AG04450 (cell line): ENCODE measurements around the gene CDC42. TPM values are rescaled to one million over a fixed set of nuclear protein-coding genes. Genes with fewer than 3 reads are reported as not detected.

Experiments used
- CTCF ChIA-PET: fragments of 300-600, 350-600 bp; formaldehyde crosslinking; extraction: SDS; loops from one replicate; lab custom pipeline; 2022; ENCODE audit warnings: antibody characterized with exemption, inconsistent platforms; lab: Charles Lee
- POLR2A ChIA-PET: fragments of 350-600 bp; formaldehyde crosslinking; extraction: SDS; loops from one replicate; lab custom pipeline; 2021; ENCODE audit warnings: antibody characterized with exemption, inconsistent platforms; lab: Yijun Ruan, JAX
- DNase-seq: peaks from one replicate; pipeline ENCODE4 v3.0.0-alpha.2; 2011; ENCODE audit warnings: low read depth, low spot score
- H3K27ac ChIP-seq: one replicate; pipeline ENCODE4 v1.5.1; 2012; ENCODE audit warnings: low read depth, low read length, control low read depth
- H3K27me3 ChIP-seq: one replicate; pipeline ENCODE4 v1.6.0; 2012; ENCODE audit warnings: low read length; ENCODE audit not compliant: control insufficient read depth, insufficient read depth
- H3K4me3 ChIP-seq: 2 replicates; pipeline ENCODE4 v1.5.1; 2011; ENCODE audit warnings: mild to moderate bottlenecking, low read depth, low read length, control low read depth
- H3K9me3 ChIP-seq: 2 replicates; pipeline ENCODE4 v1.5.1; 2012; ENCODE audit warnings: low read length; ENCODE audit not compliant: control insufficient read depth, insufficient read depth
- polyA plus RNA-seq: library from polyadenylated mRNA; depleted of rRNA; stranded (reverse); fragments of >200 nt; gene quantifications from 2 replicates; pipeline ENCODE4 v1.2.3, GENCODE V29; 2011
- TF ChIP-seq, protein P1 (sequence below): IDR thresholded peaks from 2 replicates; pipeline ENCODE4 v1.5.1; 2011; ENCODE audit warnings: low read depth, low read length, control low read depth, inconsistent platforms

CDC42 gene
- polyA plus RNA-seq, 1 experiment = 400 TPM

DNA sequence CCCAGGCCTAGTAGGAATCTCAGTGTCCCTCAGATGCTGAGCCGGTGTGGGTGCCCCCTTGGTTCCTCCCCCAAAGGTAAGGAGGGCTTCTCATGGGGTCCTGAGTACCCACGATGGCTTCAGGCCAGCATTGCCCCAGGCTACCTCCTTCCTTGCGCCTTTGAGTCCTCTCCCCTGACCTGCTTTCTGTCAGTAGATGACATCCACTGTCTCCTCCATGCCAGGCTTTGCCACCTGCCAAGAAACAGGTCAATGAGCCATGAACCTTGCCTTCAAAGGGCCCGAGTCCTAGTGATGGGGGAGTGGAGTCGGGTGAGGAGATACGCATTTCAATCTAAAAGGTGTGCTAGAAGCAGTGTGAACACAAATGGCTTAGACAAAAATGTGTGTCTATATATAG lies 74.7 kb downstream of the CDC42 start:
- Histone ChIP-seq H3K4me3 (no peak overlapping the region), H3K27ac (no peak overlapping the region), H3K9me3 (no peaks in the 10 kb centered on the region; the same call in 1 of the 2 replicates), H3K27me3 (no peaks in the 10 kb centered on the region)
- TF ChIP-seq, protein P1, sequence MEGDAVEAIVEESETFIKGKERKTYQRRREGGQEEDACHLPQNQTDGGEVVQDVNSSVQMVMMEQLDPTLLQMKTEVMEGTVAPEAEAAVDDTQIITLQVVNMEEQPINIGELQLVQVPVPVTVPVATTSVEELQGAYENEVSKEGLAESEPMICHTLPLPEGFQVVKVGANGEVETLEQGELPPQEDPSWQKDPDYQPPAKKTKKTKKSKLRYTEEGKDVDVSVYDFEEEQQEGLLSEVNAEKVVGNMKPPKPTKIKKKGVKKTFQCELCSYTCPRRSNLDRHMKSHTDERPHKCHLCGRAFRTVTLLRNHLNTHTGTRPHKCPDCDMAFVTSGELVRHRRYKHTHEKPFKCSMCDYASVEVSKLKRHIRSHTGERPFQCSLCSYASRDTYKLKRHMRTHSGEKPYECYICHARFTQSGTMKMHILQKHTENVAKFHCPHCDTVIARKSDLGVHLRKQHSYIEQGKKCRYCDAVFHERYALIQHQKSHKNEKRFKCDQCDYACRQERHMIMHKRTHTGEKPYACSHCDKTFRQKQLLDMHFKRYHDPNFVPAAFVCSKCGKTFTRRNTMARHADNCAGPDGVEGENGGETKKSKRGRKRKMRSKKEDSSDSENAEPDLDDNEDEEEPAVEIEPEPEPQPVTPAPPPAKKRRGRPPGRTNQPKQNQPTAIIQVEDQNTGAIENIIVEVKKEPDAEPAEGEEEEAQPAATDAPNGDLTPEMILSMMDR = no peak
- ChIA-PET POLR2A (no interaction called here), CTCF (no interaction called here)
- DNase-seq = no peak

DNA sequence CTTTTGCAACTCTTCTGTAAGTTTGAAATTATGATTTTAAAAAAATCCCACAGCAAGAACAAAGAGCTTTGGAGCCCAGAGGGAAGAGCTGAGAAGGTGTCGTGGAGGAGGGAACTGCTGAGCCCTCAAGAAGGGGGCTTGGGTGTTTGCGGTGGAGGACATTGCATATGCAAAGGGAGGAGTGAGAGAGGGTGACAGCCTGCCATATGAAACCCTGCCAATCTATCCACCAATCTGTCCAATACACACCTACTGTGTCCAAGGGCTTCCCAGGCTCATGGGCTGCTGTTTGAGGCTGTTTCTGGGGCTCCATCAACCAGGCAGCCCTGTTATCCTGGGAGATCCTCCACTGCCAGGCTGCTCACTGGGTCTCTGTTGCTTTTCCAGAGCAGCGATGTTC lies 75.2 kb downstream of the CDC42 start:
- ChIA-PET CTCF (no interaction called here), POLR2A (no interaction called here)
- Histone ChIP-seq H3K9me3 (no peaks in the 10 kb centered on the region; the same call in 1 of the 2 replicates), H3K27ac (no peak overlapping the region), H3K27me3 (no peaks in the 10 kb centered on the region), H3K4me3 (no peak overlapping the region)
- TF ChIP-seq, protein P1 = no peak
- DNase-seq = no peak

DNA sequence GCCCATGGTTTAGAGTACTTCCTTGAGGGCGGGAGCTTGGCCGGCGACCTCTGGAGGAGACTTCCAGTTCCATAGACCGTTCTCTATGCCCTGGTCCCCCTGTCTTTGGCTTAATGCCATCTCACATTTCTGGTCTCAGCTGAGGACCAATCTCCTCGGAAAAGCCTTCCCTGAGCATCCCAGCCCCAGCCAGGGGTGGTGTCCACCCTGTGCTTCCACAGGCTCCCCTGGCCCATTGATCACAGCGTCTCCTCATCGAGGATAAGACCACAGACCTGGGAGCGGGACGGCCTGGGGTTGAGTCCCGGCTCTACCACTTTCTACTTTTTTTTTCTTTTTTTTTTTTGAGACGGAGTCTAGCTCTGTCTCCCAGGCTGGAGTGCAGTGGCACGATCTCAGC lies 75.9 kb downstream of the CDC42 start:
- no peak for DNase-seq
- TF ChIP-seq, protein P1 = no peak
- no peak overlapping the region for H3K4me3 ChIP-seq
- ChIA-PET POLR2A (no interaction called here), CTCF (no interaction called here)
- no peaks in the 10 kb centered on the region for H3K27me3 ChIP-seq
- no peaks in the 10 kb centered on the region; the same call in 1 of the 2 replicates for H3K9me3 ChIP-seq
- H3K27ac ChIP-seq = no peak overlapping the region

GRCh38 chr1:22129501-22130117 lies 77.1 kb downstream of the CDC42 start:
- ChIA-PET POLR2A (no interaction called here), CTCF (no interaction called here)
- no peak for DNase-seq
- TF ChIP-seq, protein P1 = no peak
- no peak overlapping the region for H3K27ac ChIP-seq
- no peaks in the 10 kb centered on the region for H3K27me3 ChIP-seq
- no peaks in the 10 kb centered on the region; the same call in 1 of the 2 replicates for H3K9me3 ChIP-seq
- no peak overlapping the region for H3K4me3 ChIP-seq

DNA sequence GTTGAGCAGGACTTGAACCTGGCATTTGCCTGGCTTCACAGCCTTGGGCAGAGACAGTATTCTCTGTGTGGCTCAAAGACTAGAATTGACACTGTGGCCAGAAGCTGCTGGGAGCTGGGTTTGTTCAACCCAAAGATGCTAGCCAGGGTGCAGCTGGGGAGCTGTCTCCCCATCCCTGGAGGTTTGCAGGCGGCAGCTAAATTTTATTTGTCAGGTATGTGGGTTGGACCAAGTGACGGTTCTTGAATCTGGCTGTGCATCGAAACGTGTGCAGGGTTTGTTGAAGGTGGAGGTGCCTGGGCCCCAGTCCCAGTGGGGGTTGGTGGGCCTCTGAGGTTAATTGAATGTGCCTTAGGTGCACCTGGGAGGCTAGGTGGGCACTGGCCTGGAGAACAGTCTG lies 78.6 kb downstream of the CDC42 start:
- TF ChIP-seq, protein P1 = no peak
- Histone ChIP-seq H3K27me3 (peaks cover 2% of the 10 kb centered on the region), H3K27ac (no peak overlapping the region), H3K9me3 (no peaks in the 10 kb centered on the region; the same call in 1 of the 2 replicates), H3K4me3 (no peak overlapping the region)
- no peak for DNase-seq
- CTCF ChIA-PET = no interaction called here
- POLR2A ChIA-PET = no interaction called here
